ENCODE data around the gene PATL1.

- no peak for TF ChIP-seq CTCF (conservative IDR thresholded peaks at IDR 0.05 in 1 of 2, IDR thresholded peaks at IDR 0.05 in 1 of 2; ENCODE audit: low read depth in 1 of 2, low read length in 2 of 2)
- no peak for TF ChIP-seq EZH2 (IDR thresholded peaks at IDR 0.05; ENCODE audit: low read length, missing control alignments)
Observed at GRCh38 chr11:59659981-59660380, 8.9 kb downstream of the PATL1 start.

Measured in fibroblast of lung (primary cell).